Sciatic nerve (tissue), 2 donors: ENCODE data around the gene NR5A1. TPM values are rescaled to one million over a fixed set of nuclear protein-coding genes. Genes with fewer than 3 reads are reported as not detected.

Experiments used
- ATAC-seq: fragments of 200-7000 bp; cut with Tn5 transposase; one replicate; pipeline ENCODE4 v1.9.1; 2020; ENCODE audit warnings: mild to moderate bottlenecking, moderate library complexity
- DNase-seq: peaks from one replicate; pipeline ENCODE4 v3.0.0-alpha.2; 2020; ENCODE audit warnings: low spot score
- intact Hi-C: fragments of 100-400 bp; cut with DNase I; formaldehyde crosslinking; loops from one replicate; pipeline ENCODE4 v1.14.2; 2022
- total RNA-seq: library from RNA; stranded (reverse); fragmentation: NEBNext Ultra II Directional; extraction: Animal tissue kit (Norgen Biotek cat#: 25700); gene quantifications from one replicate; pipeline ENCODE4 v1.2.1, GENCODE V29; 2021
- donor health status: DM: no; HTN: no; CAD: no.
- donor health status: DM: no; HTN: no; CAD: no.

NR5A1 gene
- total RNA-seq, 1 donor from 2014 or later = not detected

DNA sequence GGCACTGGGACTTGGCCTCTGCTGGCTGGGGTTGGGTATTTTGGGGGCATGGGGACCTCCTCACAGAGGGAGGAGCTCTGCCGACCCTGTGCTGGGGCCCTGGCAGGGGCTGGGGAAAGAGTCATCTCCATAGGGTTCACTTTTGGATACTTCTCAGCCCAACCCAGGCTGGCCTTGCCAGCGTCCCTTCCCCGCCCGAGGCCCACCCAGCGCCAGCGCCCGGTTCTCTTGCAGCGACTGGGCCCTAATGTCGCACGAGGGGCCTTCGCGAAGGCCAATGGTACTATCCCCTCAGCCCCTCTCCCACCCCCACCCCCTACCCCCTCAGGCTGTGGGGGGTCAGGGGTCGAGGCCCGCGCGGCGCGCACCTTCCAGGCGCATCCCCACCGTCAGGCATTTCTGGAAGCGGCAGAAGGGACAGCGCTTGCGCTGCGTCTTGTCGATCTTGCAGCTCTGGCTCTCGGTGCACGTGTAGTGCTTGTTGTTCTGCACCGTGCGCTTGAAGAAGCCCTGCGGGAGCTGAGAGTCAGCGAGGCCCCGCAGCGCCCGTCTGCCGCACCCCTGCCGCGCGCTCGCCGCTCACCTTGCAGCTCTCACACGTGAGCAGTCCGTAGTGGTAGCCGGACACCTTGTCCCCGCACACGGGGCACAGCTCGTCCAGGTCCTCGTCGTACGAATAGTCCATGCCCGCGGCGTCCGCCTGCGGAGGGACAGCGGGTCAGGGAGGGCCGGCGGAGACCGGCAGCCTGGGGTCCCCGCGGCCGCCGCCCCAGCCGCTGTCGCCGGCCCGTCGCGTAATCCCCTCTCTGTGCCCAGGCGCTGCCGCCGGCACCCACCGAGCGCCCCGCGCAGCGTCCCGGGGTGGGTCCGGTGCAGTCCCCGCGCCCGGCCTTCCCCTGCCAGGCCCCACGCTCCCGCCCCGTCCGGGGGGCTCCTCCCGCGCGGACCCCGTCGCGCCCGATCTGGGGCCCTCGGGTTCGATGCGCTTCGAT lies 4.2 kb downstream of the NR5A1 start:
- no peak for ATAC-seq
- no peak for DNase-seq
- intact Hi-C loops = no loop called here

DNA sequence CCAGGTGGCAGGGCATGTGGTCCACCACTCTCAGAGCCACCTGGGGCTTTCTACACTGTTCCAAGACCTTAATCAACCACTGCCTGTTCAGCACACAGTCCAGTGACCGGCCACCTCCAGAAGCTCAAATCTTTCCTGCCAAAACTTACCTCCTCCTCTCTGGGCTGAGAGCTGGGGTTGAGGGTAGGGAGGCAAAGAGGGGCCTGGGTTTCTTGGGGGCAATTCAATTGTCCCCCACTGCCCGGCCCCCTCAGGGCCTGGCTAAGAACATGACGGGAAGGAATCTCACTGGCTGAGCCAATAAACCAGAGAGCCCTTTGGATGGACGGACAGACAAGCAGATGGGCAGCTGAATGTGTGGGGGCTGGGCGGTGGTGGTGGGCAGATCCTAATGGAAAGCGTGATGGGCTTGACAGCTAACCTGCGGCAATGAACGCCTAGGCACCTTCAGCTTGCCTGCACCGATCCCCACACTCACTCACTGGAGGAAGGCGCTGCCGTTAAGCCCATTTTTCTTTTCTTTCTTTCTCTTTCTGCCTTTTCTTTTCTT lies 5.4 kb downstream of the NR5A1 start:
- peak; percentile 11 for ATAC-seq
- intact Hi-C loops = no loop called here
- no peak for DNase-seq

DNA sequence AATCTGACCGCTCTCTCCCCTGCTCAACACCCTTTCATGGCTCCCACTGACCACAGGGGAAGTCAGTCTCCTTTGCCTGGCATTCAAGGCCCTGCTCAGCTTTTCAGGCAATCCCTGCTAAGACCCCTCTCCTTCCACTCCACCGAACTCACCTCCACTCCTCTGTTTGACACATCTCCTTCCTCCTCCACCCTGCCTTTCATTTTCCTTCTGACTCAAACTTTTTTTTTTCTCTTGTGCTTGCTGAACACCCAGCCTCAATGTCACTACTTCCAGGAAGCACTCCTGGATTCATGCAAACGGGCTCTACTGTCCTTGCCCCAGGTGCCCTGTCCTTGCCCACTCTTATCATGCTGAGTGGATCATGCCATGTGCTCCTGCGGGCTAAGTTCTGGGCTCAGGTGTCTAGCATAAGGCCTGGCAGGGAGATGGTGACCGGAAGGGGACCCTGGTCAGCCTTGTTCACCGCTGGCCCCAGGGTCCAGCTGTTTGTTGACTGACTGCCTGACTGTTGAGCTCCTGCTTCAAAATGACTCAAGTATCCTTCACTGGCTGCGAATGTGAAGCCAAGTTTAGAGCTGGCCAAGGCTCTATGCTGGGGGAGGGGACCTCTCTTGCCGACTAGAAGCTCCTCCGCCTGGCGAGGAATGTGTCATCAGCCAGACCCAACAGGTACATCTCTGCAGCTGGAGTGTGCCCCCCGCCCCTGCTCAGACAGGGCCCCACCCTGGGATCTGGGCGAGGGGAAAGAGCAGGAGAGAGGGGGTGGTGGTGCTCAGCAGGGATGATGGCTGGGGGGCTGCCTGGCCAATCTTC lies 6.2 kb downstream of the NR5A1 start:
- intact Hi-C loops = no loop called here
- DNase-seq (no peak), ATAC-seq (peak; percentile 8)

DNA sequence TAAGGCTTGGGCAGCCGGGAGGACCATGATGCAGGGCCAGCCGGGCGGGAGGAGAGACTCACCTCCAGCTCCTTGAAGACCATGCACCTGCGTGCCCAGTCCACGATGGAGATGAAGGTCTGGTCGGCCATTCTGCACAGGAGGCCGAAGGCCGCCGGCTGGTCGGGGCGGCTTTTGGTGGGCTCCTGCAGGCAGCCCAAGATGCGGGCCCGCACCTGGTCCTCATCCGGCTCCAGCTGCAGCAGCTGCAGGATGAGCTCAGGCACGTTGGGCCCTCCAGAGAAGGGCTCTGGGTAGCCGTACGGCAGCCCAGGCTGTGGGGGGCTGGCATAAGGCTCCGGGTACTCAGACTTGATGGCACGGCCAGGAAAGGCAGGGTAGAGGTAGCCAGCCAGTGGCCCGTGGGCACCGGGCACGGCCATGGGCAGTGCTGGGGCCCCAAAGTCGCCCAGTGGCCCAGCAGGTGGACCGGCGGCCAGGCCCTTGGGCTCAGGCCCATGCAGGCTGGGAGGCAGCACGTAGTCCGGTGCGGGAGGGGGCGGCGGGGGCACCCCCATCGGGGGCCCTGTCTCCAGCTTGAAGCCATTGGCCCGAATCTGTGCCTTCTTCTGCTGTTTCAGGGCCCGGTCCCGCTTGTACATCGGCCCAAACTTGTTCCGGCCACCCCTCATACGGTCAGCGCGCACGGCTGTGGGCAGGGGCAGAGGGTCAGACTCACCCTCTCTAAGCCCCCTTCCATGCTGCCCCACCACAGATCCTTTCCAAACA lies 7.0 kb downstream of the NR5A1 start:
- DNase-seq (no peak), ATAC-seq (no peak)
- intact Hi-C loops = no loop called here

DNA sequence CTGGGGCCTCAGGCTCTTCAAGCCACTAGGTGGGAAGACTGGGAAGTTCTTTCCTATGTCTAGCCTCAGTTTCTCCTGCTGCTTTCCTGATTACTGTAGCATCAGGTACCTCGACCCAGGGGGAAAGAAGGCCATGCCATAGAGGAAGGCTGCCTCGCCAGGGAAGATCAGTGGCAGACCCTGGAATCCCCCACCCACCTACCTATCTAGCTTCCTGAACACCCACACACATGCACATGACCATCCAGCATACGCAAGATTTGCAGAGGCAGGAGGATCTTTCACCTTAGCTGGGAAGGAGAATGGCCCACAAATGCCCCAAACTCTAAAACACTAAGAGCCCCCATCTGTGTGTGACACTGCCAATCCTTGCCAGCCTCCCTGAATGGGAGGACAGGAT lies 8.0 kb downstream of the NR5A1 start:
- ATAC-seq (no peak), DNase-seq (no peak)
- intact Hi-C loops = no loop called here

DNA sequence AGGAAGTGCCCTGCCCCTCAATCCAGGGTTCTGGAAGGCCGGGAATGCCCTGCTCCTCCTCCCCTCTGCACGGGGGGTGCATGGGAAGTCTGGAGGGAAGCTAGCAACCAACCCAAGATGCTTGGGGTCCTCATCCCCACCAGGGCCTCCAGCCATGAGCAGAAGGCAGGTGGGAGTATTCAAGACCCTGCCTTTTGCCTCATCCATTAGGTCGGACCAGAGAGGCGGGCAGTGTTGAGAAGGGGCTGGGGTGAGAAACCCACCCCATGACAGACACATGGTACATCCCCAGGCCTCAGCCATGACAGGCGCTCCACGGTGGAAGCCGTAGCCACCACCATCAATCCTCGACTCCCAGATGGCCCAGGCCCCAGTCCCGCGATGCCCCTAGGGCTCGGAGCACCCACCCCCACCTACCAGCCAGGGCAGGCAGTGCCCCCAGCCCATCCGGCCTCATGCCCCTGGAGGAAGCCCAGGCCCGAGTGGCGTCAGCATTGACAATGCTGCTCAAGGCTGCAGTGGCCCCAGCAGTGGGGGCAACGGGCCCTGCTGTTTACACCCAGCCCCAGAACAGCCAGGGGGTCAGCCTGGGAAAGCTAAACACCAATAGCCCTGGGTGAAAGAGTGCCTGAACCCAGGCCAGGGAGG lies 8.6 kb downstream of the NR5A1 start:
- ATAC-seq = no peak
- no peak for DNase-seq
- intact Hi-C loops = no loop called here

DNA sequence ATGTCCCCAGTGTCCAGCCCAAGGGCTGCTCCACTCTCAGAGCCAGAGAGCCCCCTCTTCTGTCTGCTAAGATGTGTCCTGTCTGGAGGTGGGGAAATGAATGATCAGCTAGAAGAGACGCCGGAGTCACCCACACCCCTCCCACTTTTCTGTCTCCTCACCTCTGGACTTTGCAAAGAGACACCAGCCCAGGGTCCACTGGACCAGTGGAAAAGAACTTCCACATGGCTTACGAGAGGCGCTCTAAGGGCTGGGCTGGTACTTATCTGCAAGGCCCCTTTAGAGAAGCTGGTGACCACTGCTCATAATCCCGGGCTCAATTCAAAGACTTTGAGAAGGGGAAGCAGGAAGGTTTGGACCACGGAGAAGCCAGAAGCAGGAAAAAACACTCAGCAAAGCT lies 9.2 kb downstream of the NR5A1 start:
- DNase-seq (no peak), ATAC-seq (no peak)
- intact Hi-C loops = no loop called here

DNA sequence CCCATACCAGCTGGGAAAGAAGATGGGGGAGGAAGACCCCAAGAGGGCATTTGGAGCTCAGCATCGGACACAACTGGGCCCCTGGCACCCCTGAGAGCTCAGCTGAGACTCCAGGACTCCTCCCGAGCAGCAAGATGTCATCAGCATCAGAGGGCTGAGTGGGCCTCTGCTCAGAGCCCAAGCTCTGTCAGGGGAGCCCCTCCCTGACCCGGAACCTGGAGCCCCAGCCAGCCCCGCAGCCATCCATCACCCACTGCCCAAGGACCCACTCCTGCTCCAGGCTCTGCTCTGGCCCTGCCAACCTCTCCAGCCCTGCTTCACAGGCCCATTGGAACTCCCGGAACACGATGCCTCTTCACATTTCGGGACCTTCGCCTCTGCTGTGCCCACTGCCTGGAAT lies 9.8 kb downstream of the NR5A1 start:
- intact Hi-C loops = no loop called here
- no peak for DNase-seq
- no peak for ATAC-seq

DNA sequence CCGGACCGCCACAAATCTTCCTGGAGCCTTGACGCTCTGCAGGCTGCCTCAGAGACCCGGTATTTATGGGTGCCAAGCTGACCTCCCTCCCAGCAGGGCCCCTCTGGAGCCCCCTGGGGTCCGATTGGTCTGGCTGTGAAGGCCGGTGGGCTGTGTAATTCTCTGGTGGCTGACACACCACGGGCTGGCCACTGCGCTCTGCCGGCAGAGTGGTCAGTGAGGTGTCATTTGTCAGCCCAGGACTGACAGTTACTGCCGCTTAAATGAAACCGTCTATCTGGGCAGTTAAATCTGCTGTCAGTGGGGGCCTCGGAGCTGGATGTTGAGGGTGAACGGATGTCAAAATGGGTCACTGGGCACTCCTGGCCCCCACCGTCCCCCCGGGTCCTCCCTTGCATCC lies 10.7 kb downstream of the NR5A1 start:
- ATAC-seq (no peak), DNase-seq (no peak)
- intact Hi-C loops = no loop called here

DNA sequence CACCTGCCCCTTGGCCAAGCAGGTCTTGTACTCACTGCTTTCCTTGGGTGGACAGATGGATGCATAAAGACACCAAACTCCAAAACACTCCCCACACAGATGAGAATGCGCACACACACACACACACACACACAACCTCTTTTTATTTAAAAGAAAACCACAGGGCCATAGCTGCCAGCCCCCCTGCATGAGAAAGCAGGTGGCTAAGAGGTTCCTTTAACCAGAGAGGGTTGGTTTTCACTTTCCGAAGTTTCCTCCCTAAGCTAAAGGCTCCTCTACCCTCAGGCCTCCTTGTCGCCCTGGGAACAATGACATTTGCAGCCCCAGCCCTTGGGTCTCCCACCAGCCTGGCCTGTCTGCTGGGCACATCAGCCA lies 11.1 kb downstream of the NR5A1 start:
- intact Hi-C loops = no loop called here
- ATAC-seq = no peak
- DNase-seq = no peak

DNA sequence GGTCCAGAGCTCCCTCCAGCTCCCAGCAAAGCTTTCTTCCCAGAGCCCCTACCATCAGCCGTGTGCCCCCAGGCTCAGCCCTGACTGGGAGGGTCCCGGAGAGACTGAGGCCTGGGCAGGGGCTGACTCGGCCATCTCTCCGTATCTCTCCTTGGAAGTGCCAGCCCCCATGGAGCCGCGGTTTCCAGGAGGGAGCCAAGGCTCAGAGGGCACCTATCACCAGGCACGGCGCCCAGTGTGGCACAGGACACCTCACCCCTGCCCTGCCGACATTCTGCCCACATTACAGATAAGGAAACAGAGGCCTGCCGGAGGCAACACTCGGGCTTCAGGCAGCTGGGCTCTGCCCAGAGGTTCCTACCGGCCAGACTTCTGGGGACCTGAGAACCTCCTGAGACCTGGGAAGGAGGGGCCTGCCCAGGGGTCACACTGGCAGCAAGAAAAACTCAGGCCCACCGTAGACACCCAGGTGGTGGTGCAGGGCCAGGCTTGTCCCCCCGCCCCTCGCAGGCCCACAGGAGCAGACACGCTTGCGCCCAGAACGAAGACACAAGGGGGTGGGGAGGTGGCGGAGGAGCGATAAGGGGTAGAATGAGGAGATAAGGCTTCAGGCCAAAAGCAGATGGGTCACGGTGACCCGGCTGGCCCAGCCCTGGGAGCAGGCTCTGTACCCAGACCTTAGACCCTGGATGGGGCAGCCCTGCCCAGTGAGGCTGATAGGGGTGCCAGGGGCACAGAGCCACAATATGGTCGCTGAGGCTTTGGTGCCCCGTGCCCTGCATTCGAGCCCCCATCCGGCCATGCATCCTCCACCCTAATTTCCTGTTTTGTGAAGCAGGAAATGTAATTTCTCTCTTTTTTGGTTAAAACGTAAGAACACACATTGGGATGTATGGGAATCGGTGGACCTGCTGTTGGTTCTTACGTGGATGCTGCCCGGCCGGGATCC lies 11.8 kb downstream of the NR5A1 start:
- DNase-seq (no peak), ATAC-seq (no peak)
- intact Hi-C loops = no loop called here

DNA sequence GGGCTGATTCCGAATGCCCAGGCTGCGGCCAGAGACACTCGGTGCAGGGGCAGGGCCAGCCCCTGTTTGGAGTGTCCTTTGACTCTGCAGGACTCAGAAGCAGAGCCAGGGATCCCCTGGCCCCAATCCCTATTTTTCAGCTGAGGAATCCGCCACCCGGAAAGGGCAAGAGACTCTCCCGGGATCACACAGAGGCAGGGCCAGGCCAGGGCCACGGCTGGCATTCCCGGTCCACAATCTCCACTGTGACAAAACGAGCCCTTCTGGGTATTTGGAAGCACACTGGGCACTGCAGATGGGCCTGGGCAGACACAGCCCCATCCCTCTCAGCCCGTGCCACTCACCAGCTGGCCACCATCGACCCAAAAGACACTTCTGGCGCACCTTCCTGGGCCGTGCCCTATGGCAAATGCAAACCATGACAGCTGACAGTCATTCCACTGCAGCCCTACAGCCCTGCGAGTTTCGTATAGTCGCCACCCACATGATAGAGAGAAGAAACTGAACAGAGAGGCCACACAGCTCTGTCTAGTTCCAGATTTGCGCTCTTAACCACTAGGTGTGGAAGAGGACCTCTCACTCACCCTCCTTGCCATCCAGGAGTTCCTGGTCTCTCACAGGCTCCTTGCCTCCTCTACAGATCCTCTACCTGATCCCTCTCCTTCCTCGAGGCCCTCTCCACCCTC lies 13.3 kb downstream of the NR5A1 start:
- no peak for DNase-seq
- intact Hi-C loops = no loop called here
- ATAC-seq = no peak

DNA sequence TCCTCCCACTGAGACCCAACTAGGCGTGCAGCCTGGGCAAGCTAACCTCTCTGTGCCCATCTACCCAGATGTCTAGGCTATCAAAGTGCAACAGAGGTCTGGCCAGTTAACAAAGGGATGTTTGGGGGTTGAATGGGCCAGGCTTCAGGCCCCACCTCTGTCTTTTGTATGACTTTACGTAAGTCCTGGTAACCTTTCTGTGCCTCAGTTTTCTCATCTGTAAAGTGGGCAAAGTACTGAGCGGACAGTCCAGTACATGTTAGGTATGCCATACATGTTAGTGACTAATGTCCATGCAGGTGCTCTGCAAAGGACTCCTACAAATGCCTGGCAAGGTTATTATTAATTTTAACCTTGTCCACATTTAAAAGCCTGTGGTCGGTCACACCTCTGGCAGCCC lies 14.0 kb downstream of the NR5A1 start:
- DNase-seq (no peak), ATAC-seq (no peak)
- intact Hi-C loops = no loop called here

DNA sequence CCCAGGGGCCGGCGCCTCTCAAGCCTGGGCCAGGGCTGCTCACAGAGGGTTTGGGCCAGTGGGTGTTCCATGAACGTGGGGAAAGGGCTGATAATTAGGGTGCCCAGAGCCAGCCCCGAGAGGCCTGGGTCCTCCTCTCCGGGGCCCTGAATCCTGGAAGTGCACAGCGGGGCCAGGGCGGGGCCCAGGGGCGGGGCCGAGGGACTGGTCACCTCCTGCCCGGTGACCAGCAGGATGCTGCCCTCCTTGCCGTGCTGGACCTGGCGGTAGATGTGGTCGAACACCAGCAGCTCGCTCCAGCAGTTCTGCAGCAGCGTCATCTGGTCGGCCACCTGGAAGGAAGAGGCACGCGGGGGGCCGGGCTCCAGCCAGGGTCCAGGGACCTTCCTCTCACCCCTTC lies 14.4 kb downstream of the NR5A1 start:
- DNase-seq (no peak), ATAC-seq (no peak)
- intact Hi-C loops = no loop called here

DNA sequence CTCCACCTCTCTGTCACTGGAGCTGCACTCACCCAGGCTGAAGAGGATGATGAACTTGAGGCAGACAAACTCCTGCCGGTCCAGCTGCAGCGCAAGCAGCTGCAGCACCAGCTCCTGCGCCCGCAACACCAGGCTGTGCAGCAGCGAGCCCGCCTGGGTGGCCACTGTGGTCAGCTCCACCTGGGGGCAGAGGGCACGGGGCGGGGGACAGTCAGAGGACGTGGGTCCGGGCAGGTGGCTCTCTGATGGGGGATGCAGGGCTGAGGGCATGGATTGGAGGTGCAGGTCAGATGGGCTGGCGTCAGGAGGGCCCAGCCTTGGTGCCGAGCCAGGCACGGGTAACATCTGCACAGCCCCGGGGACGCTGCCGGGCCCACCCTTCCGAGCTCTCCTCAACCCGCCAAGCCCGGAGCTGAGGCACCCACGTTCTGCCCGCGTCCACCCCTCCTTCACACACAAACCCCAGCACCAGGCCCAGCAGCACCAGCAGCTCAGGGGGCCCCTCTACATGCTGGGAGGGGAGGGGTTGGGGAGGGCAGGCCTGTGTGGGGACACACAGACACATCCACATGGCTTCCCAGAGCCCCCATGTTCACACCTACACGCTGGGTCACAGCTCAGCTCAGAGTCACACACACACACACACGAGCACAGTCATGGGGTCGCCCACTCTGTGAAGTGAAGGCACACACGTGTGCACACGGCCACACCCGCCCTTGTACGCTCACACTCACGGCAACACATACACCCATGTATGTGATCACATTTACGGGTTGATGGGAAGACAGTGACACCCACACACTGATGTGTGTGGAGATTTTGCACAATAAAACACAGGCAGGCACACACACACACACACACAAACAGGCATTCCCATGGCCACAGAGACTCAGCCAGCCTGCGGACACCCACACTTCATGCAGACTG lies 15.9 kb downstream of the NR5A1 start:
- DNase-seq (no peak), ATAC-seq (no peak)
- intact Hi-C loops = no loop called here

DNA sequence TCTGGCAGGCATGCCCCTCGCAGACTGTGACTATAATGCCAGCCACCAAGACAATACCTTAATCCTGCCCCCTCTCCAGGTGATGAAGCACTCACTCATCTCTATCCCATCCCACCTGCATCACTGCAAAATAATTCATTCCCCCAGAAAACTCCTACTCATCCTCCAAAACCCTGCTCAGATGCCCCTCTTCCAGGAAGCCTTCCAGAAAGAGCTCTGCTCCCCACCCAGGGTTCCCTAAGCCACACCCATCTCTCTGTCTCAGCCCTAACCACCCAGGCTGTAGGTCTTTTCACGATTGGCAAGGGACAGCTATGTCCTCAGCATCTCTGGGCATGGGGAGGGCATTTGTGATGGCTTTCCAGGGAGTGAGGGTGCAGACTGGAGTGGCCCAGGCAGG lies 17.2 kb downstream of the NR5A1 start:
- no peak for DNase-seq
- intact Hi-C loops = no loop called here
- ATAC-seq = no peak
